HepG2 (cell line): ENCODE data around the gene ACTR3. TPM values are rescaled to one million over a fixed set of nuclear protein-coding genes. Genes with fewer than 3 reads are reported as not detected.

Source experiments
- BCL6 ChIP-seq: IDR thresholded peaks from 2 replicates; pipeline ENCODE4 v1.6.1; 2016; ENCODE audit warnings: missing genetic modification reagents, missing compliant biosample characterization
- FOSL2 ChIP-seq: sonication (generic); formaldehyde crosslinking; IDR thresholded peaks from 2 replicates; pipeline ENCODE4 v1.4.0; 2020; ENCODE audit warnings: missing genetic modification reagents
- GABPA ChIP-seq, 2 experiments: IDR thresholded peaks; 2 replicates each; pipeline ENCODE4 v1.6.1; 2011 to 2016; ENCODE audit warnings: low read depth in 2 of 2, low read length in 1 of 2, missing biosample characterization in 1 of 2, missing genetic modification characterization in 1 of 2
- IRF2 ChIP-seq: IDR thresholded peaks from 2 replicates; pipeline ENCODE4 v1.6.1; 2018; ENCODE audit warnings: missing genetic modification reagents, missing compliant biosample characterization
- RERE ChIP-seq: IDR thresholded peaks from 2 replicates; pipeline ENCODE4 v1.6.1; 2016; ENCODE audit warnings: low read depth, missing genetic modification reagents, missing compliant biosample characterization
- THAP11 ChIP-seq: IDR thresholded peaks from 2 replicates; pipeline ENCODE4 v1.6.1; 2016; ENCODE audit warnings: missing biosample characterization, missing genetic modification reagents
- ZMAT3 ChIP-seq: sonication (generic); formaldehyde crosslinking; conservative IDR thresholded peaks from 2 replicates; pipeline ENCODE4 v1.7.0; 2021; ENCODE audit warnings: missing genetic modification reagents
- ZNF33B ChIP-seq: sonication (generic); formaldehyde crosslinking; IDR thresholded peaks from 2 replicates; pipeline ENCODE4 v1.5.1; 2020; ENCODE audit warnings: mild to moderate bottlenecking, missing genetic modification reagents
- ZNF367 ChIP-seq: sonication (generic); formaldehyde crosslinking; IDR thresholded peaks from 2 replicates; pipeline ENCODE4 v1.4.0; 2020; ENCODE audit warnings: missing genetic modification reagents, borderline replicate concordance
- ZNF530 ChIP-seq: sonication (generic); formaldehyde crosslinking; IDR thresholded peaks from 2 replicates; pipeline ENCODE4 v1.5.0; 2020; ENCODE audit warnings: low read depth, mild to moderate bottlenecking, missing genetic modification reagents
- ZNF574 ChIP-seq: sonication (generic); formaldehyde crosslinking; IDR thresholded peaks from 2 replicates; pipeline ENCODE4 v1.4.0; 2020; ENCODE audit warnings: missing genetic modification reagents
- polyA plus RNA-seq, 8 experiments: library from polyadenylated mRNA; depleted of rRNA in 3 of 8; stranded (reverse) in 7 of 8; unstranded in 1 of 8; fragments of >200 nt; fragmentation: Illumina TruSeq in 4 of 8; extraction: Trizol in 4 of 8; gene quantifications; 2 replicates each; pipeline versions ENCODE4 v1.2.1 to v1.2.3, GENCODE V29; 2011 to 2016; ENCODE audit warnings: low read depth in 4 of 8, missing spikeins in 1 of 8, mixed read lengths in 1 of 8; ENCODE audit not compliant: insufficient read depth in 1 of 8
- total RNA-seq, 5 experiments: library from RNA; depleted of rRNA; stranded (reverse); fragments of >200 nt; fragmentation: Illumina TruSeq; extraction: Trizol; gene quantifications; 2 replicates each; pipeline ENCODE4 v1.2.3, GENCODE V29; 2016; ENCODE audit warnings: low read depth in 1 of 5
- TF ChIP-seq, protein P1 (sequence below): IDR thresholded peaks from 2 replicates; pipeline ENCODE4 v1.6.1; 2018; ENCODE audit warnings: missing genetic modification reagents, mild to moderate bottlenecking, missing compliant biosample characterization
- TF ChIP-seq, protein P2 (sequence below): sonication (generic); formaldehyde crosslinking; IDR thresholded peaks from 2 replicates; pipeline ENCODE4 v1.5.1; 2020; ENCODE audit warnings: missing genetic modification reagents, mild to moderate bottlenecking, borderline replicate concordance
- TF ChIP-seq, protein P3 (sequence below): sonication (generic); formaldehyde crosslinking; IDR thresholded peaks from 2 replicates; pipeline ENCODE4 v1.4.0; 2020; ENCODE audit warnings: missing genetic modification reagents
- TF ChIP-seq, protein P4 (sequence below): sonication (generic); formaldehyde crosslinking; IDR thresholded peaks from 2 replicates; pipeline ENCODE4 v1.4.0; 2020; ENCODE audit warnings: missing genetic modification reagents

Gene ACTR3
- total and polyA plus RNA-seq, 2 of the 13 experiments (the other 11 are each of a cell fraction or from before 2014, with no cell fraction given), result 123 to 225 TPM

DNA sequence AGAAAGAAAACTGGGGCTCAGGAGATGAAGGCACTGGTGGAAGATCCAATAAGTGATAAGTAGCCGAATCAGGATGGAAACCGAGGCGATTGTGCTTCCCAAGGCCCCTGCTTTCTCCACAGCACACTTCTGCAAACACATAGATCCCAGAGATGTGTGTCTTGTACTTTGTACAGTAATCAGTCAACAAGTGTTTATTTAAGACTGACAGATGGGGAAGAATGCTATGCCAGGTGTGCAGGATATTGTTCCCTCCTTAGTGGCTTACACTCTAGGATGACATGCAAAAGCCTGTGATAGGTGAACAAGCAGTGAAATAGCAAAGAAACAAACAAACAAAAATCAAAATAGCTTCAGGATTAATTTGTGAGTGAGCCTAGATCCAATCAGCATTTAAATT, 116.6 kb downstream of the ACTR3 start (continued):
- TF ChIP-seq ZNF367 (CRISPR knock-in tag) (no peak), BCL6 (peak; percentile 55; the same call in 1 of the 2 replicates), ZNF574 (0 out of 2 replicates have a peak, but pooled peaks have one; percentile 24), IRF2 (CRISPR knock-in tag) (peak; percentile 40; the same call in 1 of the 2 replicates), FOSL2 (CRISPR knock-in tag) (peak; percentile 63), RERE (CRISPR knock-in tag) (0 out of 2 replicates have a peak, but pooled peaks have one; percentile 34), ZMAT3 (CRISPR knock-in tag) (0 out of 2 replicates have a peak, but pooled peaks have one; percentile 37), THAP11 (CRISPR knock-in tag) (peak; percentile 47), ZNF33B (CRISPR knock-in tag) (no peak), GABPA (IDR thresholded peaks at IDR 0.05; ENCODE audit: low read depth, low read length) (no peak), GABPA (CRISPR knock-in tag; IDR thresholded peaks at IDR 0.05; ENCODE audit: low read depth) (peak; percentile 9; the same call in 1 of the 2 replicates), ZNF530 (CRISPR knock-in tag) (no peak)
- TF ChIP-seq, protein P1, sequence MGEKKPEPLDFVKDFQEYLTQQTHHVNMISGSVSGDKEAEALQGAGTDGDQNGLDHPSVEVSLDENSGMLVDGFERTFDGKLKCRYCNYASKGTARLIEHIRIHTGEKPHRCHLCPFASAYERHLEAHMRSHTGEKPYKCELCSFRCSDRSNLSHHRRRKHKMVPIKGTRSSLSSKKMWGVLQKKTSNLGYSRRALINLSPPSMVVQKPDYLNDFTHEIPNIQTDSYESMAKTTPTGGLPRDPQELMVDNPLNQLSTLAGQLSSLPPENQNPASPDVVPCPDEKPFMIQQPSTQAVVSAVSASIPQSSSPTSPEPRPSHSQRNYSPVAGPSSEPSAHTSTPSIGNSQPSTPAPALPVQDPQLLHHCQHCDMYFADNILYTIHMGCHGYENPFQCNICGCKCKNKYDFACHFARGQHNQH, result peak; percentile 43; the same call in 1 of the 2 replicates
- TF ChIP-seq, protein P2, sequence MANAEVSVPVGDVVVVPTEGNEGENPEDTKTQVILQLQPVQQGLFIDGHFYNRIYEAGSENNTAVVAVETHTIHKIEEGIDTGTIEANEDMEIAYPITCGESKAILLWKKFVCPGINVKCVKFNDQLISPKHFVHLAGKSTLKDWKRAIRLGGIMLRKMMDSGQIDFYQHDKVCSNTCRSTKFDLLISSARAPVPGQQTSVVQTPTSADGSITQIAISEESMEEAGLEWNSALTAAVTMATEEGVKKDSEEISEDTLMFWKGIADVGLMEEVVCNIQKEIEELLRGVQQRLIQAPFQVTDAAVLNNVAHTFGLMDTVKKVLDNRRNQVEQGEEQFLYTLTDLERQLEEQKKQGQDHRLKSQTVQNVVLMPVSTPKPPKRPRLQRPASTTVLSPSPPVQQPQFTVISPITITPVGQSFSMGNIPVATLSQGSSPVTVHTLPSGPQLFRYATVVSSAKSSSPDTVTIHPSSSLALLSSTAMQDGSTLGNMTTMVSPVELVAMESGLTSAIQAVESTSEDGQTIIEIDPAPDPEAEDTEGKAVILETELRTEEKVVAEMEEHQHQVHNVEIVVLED (CRISPR knock-in tag), result no peak
- TF ChIP-seq, protein P3, sequence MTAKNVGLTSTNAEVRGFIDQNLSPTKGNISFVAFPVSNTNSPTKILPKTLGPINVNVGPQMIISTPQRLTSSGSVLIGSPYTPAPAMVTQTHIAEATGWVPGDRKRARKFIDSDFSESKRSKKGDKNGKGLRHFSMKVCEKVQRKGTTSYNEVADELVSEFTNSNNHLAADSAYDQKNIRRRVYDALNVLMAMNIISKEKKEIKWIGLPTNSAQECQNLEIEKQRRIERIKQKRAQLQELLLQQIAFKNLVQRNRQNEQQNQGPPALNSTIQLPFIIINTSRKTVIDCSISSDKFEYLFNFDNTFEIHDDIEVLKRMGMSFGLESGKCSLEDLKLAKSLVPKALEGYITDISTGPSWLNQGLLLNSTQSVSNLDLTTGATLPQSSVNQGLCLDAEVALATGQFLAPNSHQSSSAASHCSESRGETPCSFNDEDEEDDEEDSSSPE (CRISPR knock-in tag), result no peak
- TF ChIP-seq, protein P4, sequence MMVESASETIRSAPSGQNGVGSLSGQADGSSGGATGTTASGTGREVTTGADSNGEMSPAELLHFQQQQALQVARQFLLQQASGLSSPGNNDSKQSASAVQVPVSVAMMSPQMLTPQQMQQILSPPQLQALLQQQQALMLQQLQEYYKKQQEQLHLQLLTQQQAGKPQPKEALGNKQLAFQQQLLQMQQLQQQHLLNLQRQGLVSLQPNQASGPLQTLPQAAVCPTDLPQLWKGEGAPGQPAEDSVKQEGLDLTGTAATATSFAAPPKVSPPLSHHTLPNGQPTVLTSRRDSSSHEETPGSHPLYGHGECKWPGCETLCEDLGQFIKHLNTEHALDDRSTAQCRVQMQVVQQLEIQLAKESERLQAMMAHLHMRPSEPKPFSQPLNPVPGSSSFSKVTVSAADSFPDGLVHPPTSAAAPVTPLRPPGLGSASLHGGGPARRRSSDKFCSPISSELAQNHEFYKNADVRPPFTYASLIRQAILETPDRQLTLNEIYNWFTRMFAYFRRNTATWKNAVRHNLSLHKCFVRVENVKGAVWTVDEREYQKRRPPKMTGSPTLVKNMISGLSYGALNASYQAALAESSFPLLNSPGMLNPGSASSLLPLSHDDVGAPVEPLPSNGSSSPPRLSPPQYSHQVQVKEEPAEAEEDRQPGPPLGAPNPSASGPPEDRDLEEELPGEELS, result peak; percentile 97
